HG03196 (cell line): ENCODE data around the gene IMMT.
"Not testable (repeated sequence)": the region's sequence is repeated elsewhere in the genome, so short reads cannot be mapped to it uniquely, and the experiment has no call there.

ENCODE experiments used
- ATAC-seq: cut with Tn5 transposase; IDR thresholded peaks from one replicate; pipeline ENCODE4 v1.9.1; 2021; ENCODE audit not compliant: unreplicated experiment

Gene IMMT

DNA sequence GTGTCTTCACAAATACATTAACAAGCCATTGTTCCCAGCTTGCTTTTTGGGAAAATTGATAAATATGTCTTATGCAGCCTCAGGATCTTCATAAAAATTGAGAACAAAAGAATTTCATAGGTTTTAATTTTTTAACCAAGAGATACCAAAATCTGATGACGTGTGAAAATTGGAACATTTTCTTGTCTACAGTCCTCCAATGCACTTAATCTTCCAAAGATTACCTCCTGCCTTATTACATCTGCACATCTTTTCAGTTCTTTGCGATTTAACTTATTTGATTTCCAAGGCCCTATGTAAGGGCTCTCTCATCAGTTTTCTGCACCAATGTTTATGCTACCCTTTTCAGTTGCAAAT, 7.1 kb upstream of the IMMT start:
- no peak for ATAC-seq

DNA sequence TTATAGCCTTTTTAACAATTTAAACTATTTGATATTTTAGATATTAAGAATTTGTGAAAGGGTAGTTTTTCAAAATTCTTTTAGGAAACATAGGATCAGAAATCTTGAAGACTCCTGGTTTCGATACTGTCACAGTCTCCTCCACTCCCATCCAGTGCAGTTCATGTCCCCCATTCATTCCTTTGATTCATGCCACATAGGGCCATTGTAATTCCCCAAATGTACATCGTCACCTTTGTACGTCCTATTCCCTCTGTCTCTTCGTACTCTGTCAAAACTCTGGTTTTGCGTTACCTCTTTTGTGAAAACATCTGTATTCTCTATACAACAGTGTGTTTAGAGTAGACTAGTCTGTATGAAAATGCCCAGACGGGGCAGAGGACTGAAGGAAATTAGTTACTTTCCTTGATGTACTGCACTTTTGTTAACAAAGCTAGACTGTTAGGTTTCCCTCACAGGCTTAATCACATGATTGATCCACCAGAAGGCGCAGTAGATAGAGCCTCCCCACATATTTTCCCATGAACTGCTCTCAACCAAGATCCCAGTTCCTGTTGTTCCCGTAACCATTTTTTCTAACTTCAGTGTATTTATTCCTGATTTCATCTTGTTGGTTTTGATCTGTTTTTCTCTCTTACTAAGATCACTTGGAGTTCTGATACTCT, 6.5 kb upstream of the IMMT start:
- ATAC-seq, result no peak

DNA sequence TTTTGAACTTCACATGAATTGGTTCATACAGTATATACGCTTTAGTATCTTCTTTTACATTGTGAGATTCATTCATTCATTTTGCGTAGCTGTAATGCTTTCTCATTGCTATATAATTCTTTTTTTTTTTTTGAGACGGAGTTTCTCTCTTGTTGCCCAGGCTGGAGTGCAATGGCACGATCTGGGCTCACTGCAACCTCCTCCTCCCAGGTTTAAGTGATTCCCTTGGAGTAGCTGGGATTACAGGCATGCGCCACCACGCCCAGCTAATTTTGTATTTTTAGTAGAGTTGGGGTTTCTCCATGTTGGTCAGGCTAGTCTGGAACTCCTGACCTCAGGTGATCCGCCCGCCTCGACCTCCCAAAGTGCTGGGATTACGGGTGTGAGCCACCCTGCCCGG, 5.3 kb upstream of the IMMT start:
- not testable (repeated sequence) for ATAC-seq

GRCh38 chr2:86199834-86200177, 4.5 kb upstream of the IMMT start:
- ATAC-seq, result no peak

DNA sequence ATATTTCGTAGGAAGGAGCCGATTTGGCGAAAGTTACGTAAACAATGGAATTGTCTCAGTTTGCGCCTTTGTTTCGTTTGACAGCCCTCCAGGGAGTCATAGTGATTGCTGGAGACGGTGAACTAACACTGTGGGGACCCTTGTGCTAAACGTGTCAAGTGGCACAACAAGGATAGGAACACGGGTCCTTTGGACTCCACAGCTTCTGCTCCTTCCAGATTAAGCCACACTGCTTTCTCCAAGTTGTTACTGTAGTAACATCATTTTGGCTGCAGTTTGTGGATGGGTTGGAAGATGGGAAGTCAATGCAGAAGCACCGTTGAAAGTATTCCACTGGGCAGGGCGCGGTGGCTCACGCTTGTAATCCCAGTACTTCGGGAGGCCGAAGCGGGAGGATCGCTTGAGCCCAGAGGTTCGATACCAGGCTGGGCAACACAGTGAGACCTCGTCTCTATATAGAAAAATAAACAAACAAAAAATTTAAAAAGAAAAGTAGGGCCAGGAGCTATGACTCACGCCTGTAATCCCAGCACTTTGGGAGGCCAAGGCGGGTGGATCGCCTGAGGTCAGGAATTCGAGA, 636 bp upstream of the IMMT start:
- no peak for ATAC-seq

DNA sequence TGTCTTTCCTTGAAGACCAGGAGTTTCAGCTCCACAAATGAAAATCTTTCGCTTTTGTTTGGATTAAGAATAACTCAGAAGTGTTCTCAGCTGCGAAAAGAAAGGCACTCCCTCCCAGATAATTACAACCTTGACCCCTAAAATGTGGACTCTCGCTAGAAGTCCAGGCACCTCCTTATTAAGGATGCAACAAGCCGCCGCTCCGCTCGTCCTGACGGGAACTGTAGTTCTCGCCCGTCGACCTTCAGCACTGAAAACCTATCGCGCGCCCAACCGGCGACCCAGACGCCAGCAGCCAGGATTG, 559 bp downstream of the IMMT start:
- ATAC-seq, result no peak

GRCh38 chr2:86193901-86194567, 1.2 kb downstream of the IMMT start:
- ATAC-seq, result no peak

GRCh38 chr2:86189782-86190416, 5.4 kb downstream of the IMMT start:
- ATAC-seq, result no peak

DNA sequence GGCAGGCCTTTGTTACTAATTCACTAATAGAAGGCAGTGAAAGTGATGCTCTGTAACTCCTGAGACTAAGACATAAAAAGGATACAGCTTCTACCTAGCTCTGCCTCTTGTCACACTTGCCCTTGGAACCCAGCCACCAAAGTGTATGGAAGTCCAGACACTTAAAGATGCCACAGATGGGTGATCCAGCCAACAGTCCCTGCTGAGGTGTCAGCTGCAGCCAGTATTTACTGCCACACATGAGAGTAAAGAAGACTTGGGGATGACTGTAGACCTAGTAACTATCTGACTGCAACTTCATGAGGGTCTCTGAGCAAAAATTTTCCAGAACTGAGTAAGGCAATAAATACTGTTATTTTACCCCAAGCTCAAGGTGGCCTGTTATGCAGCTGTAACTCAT, 8.8 kb downstream of the IMMT start:
- no peak for ATAC-seq

DNA sequence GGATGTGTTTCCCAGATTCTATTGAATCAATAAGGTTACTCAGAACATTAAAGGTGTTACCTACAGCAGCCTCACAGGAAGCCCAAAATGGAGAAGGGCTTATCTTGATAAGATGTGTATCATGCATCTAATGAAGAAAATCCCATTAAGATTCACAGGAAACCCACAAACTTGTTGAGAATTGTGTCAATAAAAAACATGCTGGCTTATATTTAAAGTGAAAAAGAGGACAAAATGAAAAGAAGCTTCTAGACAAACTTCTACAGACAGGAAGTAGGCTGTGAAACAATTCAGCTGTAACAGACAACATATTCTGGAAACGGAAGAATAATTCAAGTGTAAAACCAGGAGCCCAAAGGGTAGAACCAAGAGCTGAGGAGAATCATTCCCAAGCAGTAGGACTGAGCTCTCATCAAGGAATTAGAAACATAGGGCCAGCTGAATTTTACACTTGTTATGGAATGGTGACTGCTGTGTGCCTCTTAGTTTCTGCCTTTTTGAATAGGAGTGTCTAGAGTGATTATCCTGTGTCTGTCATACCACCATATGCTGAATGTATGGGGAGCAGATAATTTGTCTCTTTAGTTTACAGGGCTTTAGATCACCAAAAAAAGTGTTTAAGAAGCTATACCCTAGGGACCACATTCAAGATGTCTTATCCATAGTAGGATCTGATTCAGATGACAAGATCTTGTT, 9.6 kb downstream of the IMMT start:
- no peak for ATAC-seq

GRCh38 chr2:86176597-86176996, 18.7 kb downstream of the IMMT start:
- no peak for ATAC-seq

DNA sequence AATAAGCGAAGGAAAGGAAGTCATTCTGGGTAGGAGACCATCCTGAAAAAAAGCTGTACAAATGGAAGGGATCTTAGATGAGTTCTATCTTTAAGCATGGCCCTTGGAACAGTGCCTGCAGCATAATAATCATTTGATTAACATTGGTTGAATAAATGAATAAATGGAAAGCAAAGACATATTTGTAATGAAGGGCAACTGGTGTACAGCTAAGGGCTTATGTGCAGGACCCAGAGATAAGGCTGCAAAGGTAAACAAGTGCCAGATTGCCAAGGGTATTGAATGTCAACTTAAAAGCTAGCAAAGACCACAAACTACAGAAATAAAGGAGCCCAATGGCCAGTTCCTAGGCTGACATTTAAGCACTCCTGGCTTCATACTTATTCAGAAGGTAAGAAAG, 19.4 kb downstream of the IMMT start:
- no peak for ATAC-seq

GRCh38 chr2:86174445-86174844, 20.8 kb downstream of the IMMT start:
- no peak for ATAC-seq

- ATAC-seq, result no peak
Observed at GRCh38 chr2:86172610-86173009, 22.7 kb downstream of the IMMT start.

GRCh38 chr2:86171295-86171694, 24.0 kb downstream of the IMMT start:
- no peak for ATAC-seq

DNA sequence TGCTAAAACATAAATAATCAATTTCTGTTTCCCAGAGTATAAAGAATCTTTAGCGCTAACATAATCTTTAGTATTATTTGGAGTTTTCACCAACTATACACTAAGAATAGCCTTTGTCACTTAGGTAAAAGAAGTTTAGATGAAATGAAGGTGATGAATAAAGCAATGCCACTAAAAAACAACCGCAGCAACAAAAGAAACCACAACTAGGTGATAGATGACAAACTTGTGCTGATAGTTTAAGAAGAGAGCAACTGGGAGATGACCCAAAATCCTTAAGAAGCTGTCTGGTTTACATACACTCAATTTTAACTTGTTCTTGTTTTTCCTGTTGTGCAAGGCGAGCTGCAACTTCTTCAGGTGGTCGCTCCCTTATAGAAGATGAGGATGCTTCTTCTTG, 24.8 kb downstream of the IMMT start:
- no peak for ATAC-seq

GRCh38 chr2:86160156-86160952, 34.9 kb downstream of the IMMT start:
- no peak for ATAC-seq

DNA sequence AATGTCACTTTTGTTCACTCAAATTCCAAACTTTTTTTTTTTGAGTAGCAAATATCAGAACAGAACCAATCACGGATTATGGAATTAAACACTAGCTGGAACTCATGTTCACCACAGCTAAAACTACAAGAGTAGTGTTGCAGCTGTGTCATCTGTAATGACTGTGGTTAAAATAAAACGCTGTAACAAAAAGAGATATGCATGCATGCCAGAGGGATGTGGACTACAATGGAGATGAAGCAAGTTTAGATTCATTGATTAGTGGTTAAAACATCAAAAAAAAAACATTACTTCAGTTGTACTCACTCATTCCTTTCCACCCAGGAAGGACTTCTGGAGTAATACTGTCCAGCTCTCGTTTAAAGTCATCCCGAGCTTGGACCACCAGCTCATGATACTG, 37.0 kb downstream of the IMMT start:
- no peak for ATAC-seq

- no peak for ATAC-seq
Observed at GRCh38 chr2:86157009-86157556, 38.2 kb downstream of the IMMT start.

- no peak for ATAC-seq
Observed at GRCh38 chr2:86150502-86150901, 44.8 kb downstream of the IMMT start.

DNA sequence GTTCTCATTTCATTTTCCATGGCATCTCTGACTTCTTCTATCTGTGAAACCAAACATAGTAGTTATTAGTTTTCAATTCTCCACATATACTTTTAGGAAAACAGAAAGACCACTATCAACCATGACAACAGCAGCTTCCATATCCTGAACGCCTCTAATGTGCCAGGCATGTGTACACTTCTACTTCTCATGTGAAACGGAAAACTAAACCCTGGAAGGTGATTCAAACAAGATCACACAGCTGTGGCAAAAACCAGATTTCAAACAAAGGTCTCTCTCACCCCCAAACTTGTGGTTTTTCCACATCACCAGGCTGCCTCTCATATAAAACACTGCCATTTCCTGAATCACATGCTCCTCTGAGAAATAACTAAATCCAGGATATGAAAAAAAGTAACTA, 47.5 kb downstream of the IMMT start:
- ATAC-seq, result no peak
